GM23248 (cell line): Measurements from ENCODE around the gene RCOR2. TPM values are rescaled to one million over a fixed set of nuclear protein-coding genes. Genes with fewer than 3 reads are reported as not detected.

Source experiments
- DNase-seq: peaks from one replicate; pipeline ENCODE4 v3.0.0-alpha.2; 2015
- H2AFZ ChIP-seq: fragments of 200-600 bp; sonication (generic); 2 replicates; pipeline ENCODE4 v1.6.1; 2016; ENCODE audit warnings: antibody characterized with exemption
- H3F3A ChIP-seq: fragments of 200-600 bp; sonication (generic); 2 replicates; pipeline ENCODE4 v1.6.1; 2016; ENCODE audit warnings: mild to moderate bottlenecking, antibody characterized with exemption, mixed run types; ENCODE audit not compliant: insufficient read depth
- H3K27ac ChIP-seq: fragments of 200-600 bp; sonication (generic); 2 replicates; pipeline ENCODE4 v1.5.1; 2016; ENCODE audit warnings: mild to moderate bottlenecking
- H3K27me3 ChIP-seq: fragments of 200-600 bp; sonication (generic); replicated peaks from 2 replicates; pipeline ENCODE4 v1.6.1; 2016; ENCODE audit warnings: mild to moderate bottlenecking; ENCODE audit not compliant: insufficient read depth
- H3K36me3 ChIP-seq: fragments of 200-600 bp; sonication (generic); 2 replicates; pipeline ENCODE4 v1.6.1; 2016; ENCODE audit warnings: low read depth, mild to moderate bottlenecking
- H3K4me1 ChIP-seq: fragments of 200-600 bp; sonication (generic); 2 replicates; pipeline ENCODE4 v1.6.1; 2016; ENCODE audit warnings: mild to moderate bottlenecking; ENCODE audit not compliant: insufficient read depth
- H3K4me2 ChIP-seq: fragments of 200-600 bp; sonication (generic); one replicate; pipeline ENCODE4 v1.6.1; 2016; ENCODE audit warnings: mild to moderate bottlenecking; ENCODE audit not compliant: unreplicated experiment
- H3K4me3 ChIP-seq: fragments of 200-600 bp; sonication (generic); 2 replicates; pipeline ENCODE4 v1.5.1; 2016; ENCODE audit warnings: mild to moderate bottlenecking
- H3K79me2 ChIP-seq: fragments of 200-600 bp; sonication (generic); 2 replicates; pipeline ENCODE4 v1.6.1; 2016; ENCODE audit warnings: mild to moderate bottlenecking; ENCODE audit not compliant: insufficient read depth
- H3K9ac ChIP-seq: fragments of 200-600 bp; sonication (generic); 2 replicates; pipeline ENCODE4 v1.6.1; 2016; ENCODE audit warnings: mild to moderate bottlenecking
- H3K9me2 ChIP-seq: fragments of 200-600 bp; sonication (generic); 2 replicates; pipeline ENCODE4 v1.6.1; 2016; ENCODE audit warnings: mixed run types, mild to moderate bottlenecking, moderate library complexity; ENCODE audit not compliant: insufficient read depth
- H3K9me3 ChIP-seq: fragments of 200-600 bp; sonication (generic); one replicate; pipeline ENCODE4 v1.6.1; 2017; ENCODE audit warnings: low read depth
- H4K20me1 ChIP-seq: fragments of 200-600 bp; sonication (generic); 2 replicates; pipeline ENCODE4 v1.6.0; 2016; ENCODE audit not compliant: insufficient read depth
- EZH2 ChIP-seq: fragments of 200-600 bp; sonication (generic); IDR thresholded peaks from 2 replicates; pipeline ENCODE4 v1.6.1; 2018; ENCODE audit warnings: antibody characterized with exemption, mild to moderate bottlenecking; ENCODE audit not compliant: insufficient read depth, poor library complexity, severe bottlenecking
- EZH2phosphoT487 ChIP-seq: fragments of 200-600 bp; sonication (generic); IDR thresholded peaks from 2 replicates; pipeline ENCODE4 v1.6.1; 2018; ENCODE audit warnings: antibody characterized with exemption, moderate library complexity, mild to moderate bottlenecking, low read depth; ENCODE audit not compliant: insufficient read depth
- WGBS, 2 experiments: methylation state at CpG; one replicate each; pipeline ENCODE4 v1.1.6; 2015 to 2017; ENCODE audit warnings: low lambda C conversion rate in 2 of 2, low coverage in 1 of 2; ENCODE audit errors: missing lambda C conversion rate in 2 of 2; 5-methylcytosine and 5-hydroxymethylcytosine counted together
- in situ Hi-C: fragments of 300-500 bp; cut with MboI; formaldehyde crosslinking; loops from 2 replicates; pipeline ENCODE4 v1.15.0; 2020
- polyA plus RNA-seq: library from polyadenylated mRNA; unstranded; fragments of >200 nt; fragmentation: Nextera tagmentation; extraction: Ambion mirVana; gene quantifications from 2 replicates; pipeline ENCODE4 v1.2.1, GENCODE V29; 2016
- total RNA-seq: library from RNA; depleted of rRNA; stranded (reverse); fragments of >200 nt; shearing (Covaris generic); gene quantifications from 2 replicates; pipeline ENCODE4 v1.2.3, GENCODE V29; 2014

The RCOR2 gene
- total and polyA plus RNA-seq, 2 experiments from 2014 or later: 1.8 TPM; not detected in 1

DNA sequence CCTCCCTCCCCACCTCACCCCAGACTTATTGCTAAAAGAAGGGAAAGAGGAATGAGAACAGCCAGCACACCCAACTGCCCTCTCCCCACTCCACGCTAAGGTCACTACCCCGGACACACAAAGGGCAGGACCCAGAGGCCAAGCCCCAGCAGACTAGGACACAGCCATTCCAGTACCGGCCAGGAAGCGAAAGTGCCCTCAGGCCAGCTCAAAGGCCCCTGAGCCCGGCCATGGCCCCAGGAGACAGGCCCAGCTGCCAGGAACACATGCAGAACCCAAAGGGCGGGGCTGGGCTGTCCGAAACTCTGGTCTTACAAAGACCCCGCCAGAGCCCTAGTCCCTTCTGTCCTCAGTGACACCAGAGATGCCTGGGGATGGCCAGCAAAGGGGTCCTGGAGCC is 5.5 kb downstream of the RCOR2 start:
- Histone ChIP-seq H3F3A (no peaks in the 10 kb centered on the region), H3K4me2 (no peak overlapping the region), H2AFZ (no peak overlapping the region), H3K9me2 (no peaks in the 10 kb centered on the region), H3K27me3 (no peaks in the 10 kb centered on the region), H3K79me2 (no peaks in the 10 kb centered on the region), H3K9ac (no peak overlapping the region), H3K4me3 (no peak overlapping the region), H3K4me1 (no peaks in the 10 kb centered on the region), H3K27ac (no peak overlapping the region), H3K9me3 (no peaks in the 10 kb centered on the region), H4K20me1 (no peaks in the 10 kb centered on the region), H3K36me3 (no peaks in the 10 kb centered on the region)
- no peak for DNase-seq
- in situ Hi-C loops: no loop called here
- 83 to 85% methylated on average over 8 of the region's 8 CpGs for WGBS, 2 experiments
- TF ChIP-seq EZH2: no peak
- no peak for TF ChIP-seq EZH2phosphoT487

DNA sequence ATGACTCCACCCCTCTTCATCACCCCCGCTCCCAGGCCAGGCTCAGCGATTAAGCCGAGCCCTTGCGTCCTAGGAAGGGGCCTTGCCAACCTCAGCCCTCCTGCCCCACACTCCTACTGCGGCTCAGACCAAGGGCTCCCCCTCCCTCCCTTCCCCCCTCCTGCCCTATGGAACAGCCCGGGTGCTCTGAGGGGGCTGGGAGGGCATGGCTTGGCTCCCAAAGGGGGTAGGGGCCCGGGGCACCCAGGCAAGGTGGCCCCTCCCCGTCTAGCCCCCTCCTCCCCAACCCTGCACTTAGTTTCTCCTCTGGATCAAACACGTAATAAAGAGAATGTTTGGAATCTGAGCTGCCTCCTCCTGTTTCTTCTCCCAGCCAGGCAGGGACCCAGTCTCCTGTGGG is 6.3 kb downstream of the RCOR2 start:
- Histone ChIP-seq H3K36me3 (no peaks in the 10 kb centered on the region), H3K27me3 (no peaks in the 10 kb centered on the region), H3K27ac (no peak overlapping the region), H3K79me2 (no peaks in the 10 kb centered on the region), H3K4me1 (no peaks in the 10 kb centered on the region), H3F3A (no peaks in the 10 kb centered on the region), H3K4me3 (no peak overlapping the region), H3K4me2 (no peak overlapping the region), H3K9me2 (no peaks in the 10 kb centered on the region), H2AFZ (no peak overlapping the region), H3K9me3 (no peaks in the 10 kb centered on the region), H4K20me1 (no peaks in the 10 kb centered on the region), H3K9ac (no peak overlapping the region)
- in situ Hi-C loops: no loop called here
- no peak for TF ChIP-seq EZH2
- TF ChIP-seq EZH2phosphoT487: no peak
- 68 to 70% methylated on average over 6 to 9 of the region's 9 CpGs for WGBS, 2 experiments
- no peak for DNase-seq

DNA sequence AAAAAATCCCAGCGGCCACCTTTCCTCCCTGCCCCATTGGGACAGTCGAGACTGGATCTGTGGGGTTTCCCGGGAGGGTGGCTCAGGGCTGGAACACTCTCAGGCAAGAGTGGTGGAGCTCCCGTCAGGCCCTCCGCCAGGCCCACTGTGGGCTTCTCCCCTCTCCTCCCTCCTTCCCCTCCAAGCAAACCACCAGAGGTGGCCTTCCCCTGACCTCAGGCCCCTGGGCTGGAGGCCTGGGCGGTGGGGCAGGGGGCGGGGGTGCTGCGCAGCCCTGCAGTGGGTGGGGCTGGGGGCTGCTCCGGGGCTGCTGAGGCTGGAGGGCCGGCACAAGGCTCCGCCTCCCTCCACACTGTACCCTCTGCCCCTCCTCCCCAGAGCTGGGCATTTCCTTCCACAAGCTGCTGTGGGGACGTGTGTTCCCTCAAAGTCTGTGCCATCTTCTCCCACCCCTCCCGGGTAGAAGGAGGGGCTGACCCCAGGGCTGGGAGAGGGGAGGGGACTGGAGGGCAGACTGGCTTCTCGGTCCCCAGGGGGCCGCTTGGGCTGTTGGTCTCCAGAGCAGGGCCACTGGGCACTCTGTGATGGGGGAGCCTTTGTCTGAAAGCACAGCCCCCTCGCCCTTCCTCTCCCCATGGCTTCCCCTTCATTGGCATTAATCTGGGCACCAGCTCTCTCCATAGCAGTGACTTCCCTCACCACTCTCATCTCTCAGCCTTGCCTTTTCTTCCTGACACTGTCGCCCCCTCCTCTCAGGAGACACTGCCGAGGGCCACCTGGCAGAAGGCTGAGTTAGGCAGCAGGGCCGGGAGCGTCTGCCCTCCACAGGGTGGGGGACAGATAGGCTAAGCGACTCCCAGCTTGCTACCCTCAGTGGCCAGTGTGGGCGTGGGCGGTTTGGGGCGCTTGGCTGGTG is 7.1 kb downstream of the RCOR2 start:
- in situ Hi-C loops: no loop called here
- Histone ChIP-seq H3K27ac (no peak overlapping the region), H2AFZ (no peak overlapping the region), H3F3A (no peaks in the 10 kb centered on the region), H3K79me2 (no peaks in the 10 kb centered on the region), H3K27me3 (no peaks in the 10 kb centered on the region), H3K4me3 (no peak overlapping the region), H3K36me3 (no peaks in the 10 kb centered on the region), H3K9me2 (no peaks in the 10 kb centered on the region), H3K4me1 (no peaks in the 10 kb centered on the region), H3K9me3 (no peaks in the 10 kb centered on the region), H4K20me1 (no peaks in the 10 kb centered on the region), H3K9ac (no peak overlapping the region), H3K4me2 (no peak overlapping the region)
- 75 to 76% methylated on average over 15 to 24 of the region's 24 CpGs for WGBS, 2 experiments
- no peak for DNase-seq
- TF ChIP-seq EZH2phosphoT487 (no peak), EZH2 (no peak)

DNA sequence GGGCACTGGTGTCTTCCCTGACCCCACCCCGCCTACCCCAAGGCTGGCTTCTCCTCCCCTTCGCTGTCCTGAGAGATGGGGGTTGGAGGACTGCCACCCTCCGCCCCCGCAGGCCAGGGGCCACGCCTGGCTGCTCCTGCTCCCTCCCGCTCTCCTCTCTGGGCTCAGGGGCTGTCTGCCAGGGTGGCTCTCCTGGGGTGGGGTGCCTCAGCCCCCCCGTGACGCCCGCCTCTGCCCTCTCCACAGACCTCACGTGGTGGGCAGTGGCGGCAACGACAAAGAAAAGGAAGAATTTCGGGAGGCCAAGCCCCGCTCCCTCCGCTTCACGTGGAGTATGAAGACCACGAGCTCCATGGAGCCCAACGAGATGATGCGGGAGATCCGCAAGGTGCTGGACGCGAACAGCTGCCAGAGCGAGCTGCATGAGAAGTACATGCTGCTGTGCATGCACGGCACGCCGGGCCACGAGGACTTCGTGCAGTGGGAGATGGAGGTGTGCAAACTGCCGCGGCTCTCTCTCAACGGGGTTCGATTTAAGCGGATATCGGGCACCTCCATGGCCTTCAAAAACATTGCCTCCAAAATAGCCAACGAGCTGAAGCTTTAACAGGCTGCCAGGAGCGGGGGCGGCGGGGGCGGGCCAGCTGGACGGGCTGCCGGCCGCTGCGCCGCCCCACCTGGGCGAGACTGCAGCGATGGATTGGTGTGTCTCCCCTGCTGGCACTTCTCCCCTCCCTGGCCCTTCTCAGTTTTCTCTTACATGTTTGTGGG is 8.1 kb downstream of the RCOR2 start:
- Histone ChIP-seq H3K27ac (no peak overlapping the region), H3F3A (no peaks in the 10 kb centered on the region), H3K79me2 (no peaks in the 10 kb centered on the region), H2AFZ (no peak overlapping the region), H3K36me3 (no peaks in the 10 kb centered on the region), H3K4me3 (no peak overlapping the region), H4K20me1 (no peaks in the 10 kb centered on the region), H3K27me3 (no peaks in the 10 kb centered on the region), H3K4me1 (no peaks in the 10 kb centered on the region), H3K9me3 (no peaks in the 10 kb centered on the region), H3K9ac (no peak overlapping the region), H3K4me2 (no peak overlapping the region), H3K9me2 (no peaks in the 10 kb centered on the region)
- no peak for DNase-seq
- 84 to 88% methylated on average over 17 to 46 of the region's 46 CpGs for WGBS, 2 experiments
- in situ Hi-C loops: no loop called here
- no peak for TF ChIP-seq EZH2
- TF ChIP-seq EZH2phosphoT487: no peak
